ENCODE measurements around the gene TRAF2. TPM values are rescaled to one million over a fixed set of nuclear protein-coding genes. Genes with fewer than 3 reads are reported as not detected.

Gene TRAF2
- total RNA-seq, 1 donor from 2014 or later = 85.0 TPM

DNA sequence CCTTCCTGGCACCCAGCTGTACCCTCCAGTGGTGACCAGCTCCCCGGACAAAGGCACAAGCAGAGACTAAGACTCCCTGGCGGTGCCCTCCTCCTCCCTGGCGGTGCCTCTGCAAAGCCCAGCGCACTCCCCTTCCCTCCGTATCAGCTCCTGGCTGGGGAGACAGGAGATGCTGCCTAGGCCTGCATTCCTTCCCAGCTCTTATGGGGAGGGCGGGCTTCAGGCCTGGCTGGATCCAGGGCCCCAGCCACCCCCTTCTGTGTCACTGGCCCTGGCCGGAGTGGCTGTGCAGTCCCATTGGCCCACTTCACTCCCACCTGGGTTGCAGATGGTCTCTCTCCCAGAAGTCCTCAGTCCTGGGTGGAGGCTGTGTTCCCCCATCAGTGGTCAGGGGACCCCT is 72.2 kb downstream of the TRAF2 start:
- intact Hi-C loops (cut with micrococcal nuclease) = no loop called here

DNA sequence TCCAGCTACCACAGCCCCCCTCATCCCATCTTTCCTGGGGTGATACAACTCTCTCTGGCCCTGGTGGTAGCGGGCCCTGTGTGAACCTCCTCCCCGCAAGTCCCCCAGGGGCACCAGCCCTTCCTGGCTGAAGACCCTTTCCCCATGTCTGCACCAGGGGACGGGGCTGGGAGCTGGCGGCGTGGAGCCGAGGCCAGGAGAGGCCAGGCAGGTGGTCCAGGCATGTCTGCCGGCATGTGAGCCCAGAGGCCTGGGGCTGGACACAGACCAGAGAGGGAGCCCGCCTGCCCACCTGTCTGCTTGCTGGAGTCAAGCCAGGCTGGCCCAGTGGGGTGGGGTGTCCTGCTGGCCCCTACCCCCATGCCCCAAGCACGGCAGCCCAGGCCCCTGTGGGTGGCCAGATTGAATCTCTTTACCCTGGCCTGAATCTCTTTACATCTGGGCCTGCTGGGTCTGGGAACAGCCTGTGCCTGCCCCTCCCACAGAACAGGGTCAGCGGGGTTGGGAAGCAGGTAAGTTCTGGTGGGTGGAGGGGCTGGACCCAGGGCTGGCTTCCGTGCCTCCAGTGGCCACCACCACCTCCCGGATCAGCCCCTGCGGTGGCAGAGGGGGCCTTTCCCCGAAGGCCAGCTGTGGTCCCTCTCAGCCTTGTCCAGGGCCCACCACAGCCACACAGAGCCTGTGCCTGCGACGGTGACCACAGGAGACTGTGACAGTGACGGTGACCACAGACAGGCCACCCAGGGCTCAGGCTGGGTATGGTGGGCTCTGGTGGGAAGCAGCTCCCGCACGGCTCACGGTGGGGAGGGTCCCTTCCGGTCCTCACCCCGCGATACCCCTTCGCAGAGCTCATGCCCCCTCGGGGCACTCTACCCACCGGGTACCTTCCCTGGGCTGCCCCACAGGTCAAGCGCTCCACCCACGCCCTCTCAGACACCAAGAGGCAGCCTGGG is 72.9 kb downstream of the TRAF2 start:
- intact Hi-C loops (cut with micrococcal nuclease) = no loop called here

DNA sequence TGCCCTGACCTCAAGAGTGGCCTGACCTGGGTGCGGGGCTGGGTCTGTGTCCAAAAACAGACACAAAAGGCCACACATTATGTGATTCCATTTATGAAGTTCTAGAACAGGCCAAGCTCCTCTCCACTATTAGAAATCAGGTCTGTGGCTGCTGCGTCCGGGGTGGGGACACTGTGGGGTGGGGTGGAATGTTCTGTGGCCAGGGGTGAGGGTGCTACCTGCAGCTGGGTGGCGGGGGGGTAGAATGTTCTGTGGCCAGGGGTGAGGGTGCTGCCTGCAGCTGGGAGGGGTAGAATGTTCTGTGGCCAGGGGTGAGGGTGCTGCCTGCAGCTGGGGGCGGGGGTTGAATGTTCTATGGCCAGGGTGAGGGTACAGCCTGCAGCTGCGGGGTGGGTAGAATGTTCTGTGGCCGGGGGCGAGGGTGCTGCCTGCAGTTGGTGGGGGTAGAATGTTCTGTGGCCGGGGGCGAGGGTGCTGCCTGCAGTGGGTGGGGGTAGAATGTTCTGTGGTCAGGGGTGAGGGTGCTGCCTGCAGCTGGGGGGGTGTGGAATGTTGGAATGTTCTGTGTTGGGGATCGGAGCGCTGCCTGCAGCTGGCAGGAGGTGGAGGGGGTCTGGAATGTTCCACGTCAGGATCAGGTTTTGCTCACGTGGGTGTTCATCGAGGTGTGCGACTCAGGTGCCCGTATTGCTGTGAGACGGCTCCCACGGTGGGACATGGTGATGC is 74.1 kb downstream of the TRAF2 start:
- intact Hi-C loops (cut with micrococcal nuclease) = no loop called here

DNA sequence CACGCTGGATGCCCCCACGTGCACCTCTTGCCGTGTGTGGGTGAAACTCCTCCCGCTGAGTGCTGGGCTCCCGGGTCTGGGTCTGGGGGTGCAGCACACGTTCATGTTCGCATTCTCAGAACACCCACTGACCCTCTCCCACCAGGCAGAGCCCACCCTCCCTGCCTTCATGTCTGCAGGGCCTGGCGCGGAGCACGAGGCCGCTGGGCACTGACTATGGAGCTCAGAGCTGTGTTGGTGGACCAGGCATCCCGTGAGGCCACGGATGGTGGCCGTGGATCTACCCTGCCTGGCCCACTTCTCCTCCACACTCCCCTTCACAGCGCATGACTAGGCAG is 74.6 kb downstream of the TRAF2 start:
- intact Hi-C loops (cut with micrococcal nuclease) = no loop called here

DNA sequence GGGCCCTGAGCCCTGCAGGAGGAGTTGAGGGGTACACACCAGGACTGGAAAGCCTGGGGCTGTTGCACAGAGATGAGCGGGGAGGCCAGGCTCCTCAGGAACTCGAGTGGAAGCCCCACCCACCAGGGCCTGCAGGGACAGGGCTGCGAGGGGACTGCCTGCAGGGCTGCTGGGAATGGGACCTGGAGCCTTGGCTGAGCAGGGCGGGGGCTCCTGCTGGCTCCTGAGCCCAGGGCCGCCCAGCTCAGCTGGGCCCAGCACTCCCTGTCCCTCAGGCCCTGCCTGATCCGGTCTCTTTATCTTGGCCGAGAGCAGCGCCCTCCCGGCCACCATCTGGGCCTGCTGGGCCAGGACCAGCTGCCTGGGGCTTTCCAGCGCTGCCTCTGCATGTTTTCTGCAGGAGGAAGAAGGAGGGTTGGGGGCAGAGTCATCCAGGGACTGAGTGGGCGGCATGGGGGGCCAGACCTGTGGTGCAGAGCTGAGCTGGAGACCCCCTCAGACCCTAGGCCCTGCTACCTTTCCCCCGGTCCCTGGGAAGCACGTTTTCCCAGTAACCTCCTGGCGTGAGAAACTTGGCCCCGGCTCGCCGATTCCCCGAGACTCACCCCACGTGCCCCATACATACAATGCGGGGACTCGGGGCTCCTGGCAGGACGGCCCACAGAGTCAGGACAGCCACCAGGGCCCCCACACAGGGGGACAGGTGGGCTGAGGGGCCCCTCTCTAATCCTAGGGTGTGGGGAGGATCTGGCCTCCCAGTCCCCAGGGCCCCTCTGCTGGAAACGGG is 75.2 kb downstream of the TRAF2 start:
- intact Hi-C loops (cut with micrococcal nuclease) = no loop called here

DNA sequence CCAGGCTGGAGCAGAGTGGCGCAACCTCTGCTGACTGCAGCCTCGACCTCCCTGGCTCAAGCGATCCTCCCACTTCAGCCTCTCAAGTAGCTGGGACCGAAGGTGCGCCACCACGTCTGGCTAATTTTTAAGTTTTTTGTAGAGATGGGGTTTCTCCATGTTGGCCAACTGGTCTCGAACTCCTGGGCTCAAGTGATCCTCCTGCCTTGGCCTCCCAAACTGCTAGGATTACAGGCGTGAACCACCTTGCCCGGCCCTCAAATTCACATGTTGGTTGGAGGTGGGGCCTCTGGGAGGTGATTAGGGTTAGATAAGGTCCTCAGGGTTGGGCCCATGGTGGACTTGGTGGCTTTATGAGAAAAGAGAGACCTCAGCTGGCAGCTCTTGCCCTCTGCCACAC is 75.8 kb downstream of the TRAF2 start:
- intact Hi-C loops (cut with micrococcal nuclease) = no loop called here

DNA sequence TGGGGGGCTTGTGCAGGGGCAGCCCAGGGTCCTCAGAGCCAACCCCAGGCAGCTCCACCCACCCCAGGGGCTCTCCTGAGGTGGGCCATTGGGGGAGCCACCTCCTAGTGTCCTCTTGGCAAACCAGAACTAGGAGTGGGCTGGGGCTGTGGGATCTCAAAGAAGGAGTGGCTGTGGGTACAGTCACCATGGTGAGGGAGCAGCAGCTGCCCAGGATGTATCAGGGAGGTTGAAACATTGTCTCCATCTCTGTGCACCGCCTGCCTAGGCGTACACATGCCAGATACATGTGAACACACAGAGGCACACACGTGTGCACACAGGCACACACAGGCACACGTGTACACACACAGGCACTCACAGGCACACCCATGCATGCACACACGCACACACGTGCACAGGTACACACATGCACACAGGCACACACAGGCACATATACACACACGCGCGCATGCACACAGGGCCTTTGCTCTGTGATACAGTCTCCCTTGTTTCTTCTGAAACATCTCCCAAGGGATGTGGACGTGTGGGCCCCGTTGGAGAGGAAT is 76.5 kb downstream of the TRAF2 start:
- intact Hi-C loops (cut with micrococcal nuclease) = no loop called here

DNA sequence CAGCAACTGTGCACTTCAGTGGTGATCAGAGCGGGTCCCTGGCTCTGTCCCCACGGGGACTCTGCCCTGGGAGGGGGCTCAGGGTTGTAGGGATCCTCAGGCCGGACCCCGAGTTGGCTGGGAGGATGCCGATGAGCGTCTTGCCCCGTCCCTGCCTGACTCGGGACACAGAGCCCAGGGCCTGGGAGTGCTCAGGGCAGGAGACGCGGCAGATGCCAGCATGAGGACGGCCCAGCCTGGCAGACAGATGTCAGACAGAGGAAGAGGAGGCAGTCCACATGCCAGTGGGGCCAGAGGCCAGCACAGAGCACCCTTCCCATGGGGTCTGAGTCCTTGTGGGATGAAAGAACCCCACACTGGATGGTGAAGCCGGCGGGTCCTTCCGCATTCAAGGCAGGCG is 77.0 kb downstream of the TRAF2 start:
- intact Hi-C loops (cut with micrococcal nuclease) = no loop called here

DNA sequence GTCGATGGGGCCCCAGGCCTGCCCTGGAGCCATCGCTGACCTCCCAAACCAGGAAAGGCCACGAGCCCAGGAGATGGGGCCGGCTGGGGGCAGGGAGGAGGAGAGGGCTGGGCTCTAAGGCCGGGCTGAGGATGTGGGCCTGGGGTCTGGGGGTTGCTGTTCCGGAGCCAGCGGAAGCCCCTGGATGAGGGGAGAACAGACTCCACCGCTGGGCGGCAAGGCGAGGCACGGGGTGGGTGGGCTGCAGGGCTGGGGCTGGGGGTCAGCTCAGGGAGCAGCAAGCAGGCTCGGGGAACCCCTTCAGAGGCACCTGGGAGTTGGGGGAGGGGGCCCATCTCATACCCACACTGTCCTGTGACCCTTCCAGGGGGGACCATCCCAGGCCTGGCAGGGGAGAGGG is 77.4 kb downstream of the TRAF2 start:
- intact Hi-C loops (cut with micrococcal nuclease) = no loop called here

DNA sequence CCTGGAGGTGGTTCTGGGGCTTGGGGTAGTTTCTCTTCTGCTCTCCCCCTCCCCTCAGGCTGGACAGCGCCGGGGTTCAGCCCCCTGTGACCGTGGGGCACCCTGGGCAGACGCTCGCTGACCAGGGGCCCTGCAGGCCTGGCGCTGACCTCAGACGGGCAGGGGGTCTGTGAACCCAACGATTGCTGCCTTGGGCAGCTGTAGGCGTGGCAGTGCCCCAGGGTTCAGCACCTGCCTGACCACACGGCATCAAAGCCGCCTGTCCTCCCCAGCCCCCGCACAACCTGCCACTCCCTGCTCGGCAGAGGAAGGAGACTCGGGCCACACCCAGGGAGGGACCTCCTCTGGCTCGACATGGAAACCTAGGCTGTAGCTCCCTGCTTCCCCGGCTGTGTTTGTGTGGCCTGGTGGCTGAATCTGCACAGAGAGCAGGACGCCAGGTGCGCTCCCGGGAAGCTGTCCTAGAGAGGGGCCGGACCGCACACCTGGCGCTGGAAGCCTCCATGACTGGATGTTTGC is 77.9 kb downstream of the TRAF2 start:
- intact Hi-C loops (cut with micrococcal nuclease) = no loop called here

DNA sequence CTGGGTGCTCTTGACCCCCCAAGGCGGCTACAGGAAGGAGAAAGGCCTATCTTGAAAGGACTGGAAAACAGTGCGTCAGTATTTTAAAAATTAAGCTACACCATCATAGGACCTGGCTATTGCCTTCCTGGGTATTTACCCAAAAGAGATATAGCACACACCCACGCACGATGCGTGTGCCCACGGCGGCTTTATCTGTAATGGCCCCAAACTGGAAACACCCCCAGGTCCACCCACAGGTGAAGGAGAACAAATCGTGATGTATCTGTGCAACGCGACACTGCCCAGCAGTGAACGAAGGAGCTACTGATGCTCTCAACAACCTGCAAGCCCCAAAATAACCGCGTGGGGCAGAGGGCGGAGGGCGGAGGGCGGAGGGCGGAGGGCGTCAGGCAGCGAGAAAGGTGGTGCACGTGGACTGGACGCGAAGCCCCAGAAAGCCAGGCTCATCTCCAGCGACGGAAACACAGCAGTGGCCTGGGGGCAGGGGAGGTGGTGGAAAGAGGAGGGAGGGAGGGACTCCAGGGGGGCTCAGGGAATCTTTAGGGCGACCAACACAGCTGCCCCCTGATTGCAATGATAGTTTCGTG is 78.6 kb downstream of the TRAF2 start:
- intact Hi-C loops (cut with micrococcal nuclease) = no loop called here

DNA sequence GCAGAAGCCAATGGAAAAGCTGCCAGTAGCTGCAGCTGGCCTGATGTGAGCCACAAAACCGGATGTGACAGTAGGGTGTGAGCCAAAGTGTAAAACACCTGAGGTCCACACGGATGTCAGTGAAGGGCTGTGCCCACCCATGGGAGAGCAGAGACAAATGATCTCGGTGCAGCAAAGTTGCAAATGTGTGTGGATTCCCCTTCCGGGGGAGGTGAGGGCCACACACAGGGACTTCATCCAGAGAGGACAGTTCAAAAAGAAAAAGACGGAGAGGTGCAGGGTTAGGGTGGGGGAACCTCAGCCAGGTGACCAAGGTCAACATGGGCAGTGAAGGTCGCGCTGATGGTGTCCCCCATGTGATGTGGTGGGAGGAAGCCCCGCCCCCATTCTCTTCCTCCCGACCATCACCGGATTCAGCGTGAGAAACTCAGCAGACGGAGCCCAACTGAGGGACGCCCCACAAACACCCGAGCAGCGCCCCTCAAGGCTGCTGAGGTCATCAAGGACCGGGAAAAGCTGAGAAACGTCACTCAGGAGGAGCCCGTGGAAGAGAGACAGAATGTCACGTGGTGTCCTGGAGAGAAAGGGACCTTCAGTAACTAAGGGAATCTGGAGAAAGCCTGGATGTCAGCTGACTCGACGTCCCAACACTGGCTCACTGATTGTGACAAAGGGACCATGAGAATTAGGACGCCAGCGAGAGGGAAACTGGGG is 79.6 kb downstream of the TRAF2 start:
- intact Hi-C loops (cut with micrococcal nuclease) = no loop called here

DNA sequence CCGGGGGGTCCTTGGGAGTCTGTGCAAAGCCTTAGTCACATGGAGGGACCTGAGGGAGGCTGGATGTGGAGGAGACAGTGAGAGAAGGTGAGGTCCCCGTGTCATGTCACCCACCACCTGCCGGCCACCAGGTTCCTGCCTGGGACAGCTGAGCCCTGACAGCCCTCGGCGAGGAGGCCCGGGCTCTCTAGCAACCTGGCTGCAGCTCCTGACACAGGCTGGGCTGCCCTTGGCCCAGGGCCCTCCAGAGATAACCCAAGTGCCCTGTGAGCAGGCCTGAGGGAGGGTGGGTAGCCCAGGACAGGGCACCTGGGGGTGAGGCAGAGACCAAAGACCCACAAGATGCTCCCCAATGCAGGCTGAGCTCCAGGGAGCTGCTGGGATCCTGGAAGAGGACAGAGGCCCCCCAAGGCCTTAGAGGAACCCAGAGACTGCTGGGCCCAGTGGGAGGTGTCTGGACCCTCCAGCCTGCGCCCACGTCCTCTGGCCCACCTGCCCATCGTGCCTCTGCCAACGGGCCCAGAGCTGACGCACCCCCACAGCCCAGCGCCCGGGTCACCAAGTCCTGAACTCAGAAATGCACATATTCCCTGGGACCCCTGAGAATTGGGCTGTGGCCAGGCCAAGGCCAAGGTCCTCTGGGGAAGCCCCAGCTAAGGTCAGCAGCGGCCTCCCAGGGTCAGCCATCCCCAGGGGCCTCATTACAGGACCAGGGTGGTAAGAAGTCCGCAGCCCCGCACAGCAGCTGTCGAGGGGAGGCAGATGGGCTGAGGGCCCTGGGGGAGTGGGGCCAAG is 82.2 kb downstream of the TRAF2 start:
- intact Hi-C loops (cut with micrococcal nuclease) = no loop called here

DNA sequence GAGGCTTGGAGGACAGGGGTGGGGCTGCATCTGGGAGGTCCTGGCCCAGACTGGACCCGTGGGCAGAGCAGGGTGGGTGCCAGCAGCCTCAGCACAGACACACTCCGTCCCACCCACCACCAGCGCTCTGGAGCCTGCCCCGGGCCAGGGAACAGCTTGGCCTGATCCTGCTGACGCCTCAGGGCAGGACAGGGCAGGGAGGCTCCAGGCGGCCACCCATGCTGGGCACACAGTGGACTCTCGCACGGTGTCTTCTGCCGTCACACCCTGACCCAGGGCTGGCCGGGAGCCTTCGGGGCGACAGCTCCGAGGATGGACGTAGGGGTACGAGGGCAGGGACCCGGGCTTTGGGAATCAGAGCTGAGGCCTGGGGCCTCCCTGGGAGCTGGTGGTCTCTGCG is 82.8 kb downstream of the TRAF2 start:
- intact Hi-C loops (cut with micrococcal nuclease) = no loop called here

DNA sequence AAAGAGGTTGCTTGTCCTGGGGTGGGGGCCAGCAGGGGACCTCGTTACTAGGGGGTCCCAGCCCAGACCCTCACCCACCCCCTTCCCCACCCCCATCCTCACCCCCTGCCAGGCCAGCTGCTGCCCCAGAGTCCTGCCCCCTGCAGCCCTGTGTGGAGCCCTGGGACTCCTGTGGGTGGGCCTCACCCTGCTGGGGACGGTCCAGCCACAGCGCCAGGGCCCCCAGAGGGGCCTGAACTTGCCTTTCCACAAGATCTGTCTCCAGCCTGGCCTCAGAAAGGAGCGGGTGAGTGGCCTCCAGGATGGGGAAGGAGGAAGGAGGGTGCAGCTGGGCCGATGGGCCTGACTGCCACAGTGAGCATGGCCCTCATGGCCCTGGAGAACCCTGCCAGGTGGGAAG is 83.5 kb downstream of the TRAF2 start:
- intact Hi-C loops (cut with micrococcal nuclease) = no loop called here

DNA sequence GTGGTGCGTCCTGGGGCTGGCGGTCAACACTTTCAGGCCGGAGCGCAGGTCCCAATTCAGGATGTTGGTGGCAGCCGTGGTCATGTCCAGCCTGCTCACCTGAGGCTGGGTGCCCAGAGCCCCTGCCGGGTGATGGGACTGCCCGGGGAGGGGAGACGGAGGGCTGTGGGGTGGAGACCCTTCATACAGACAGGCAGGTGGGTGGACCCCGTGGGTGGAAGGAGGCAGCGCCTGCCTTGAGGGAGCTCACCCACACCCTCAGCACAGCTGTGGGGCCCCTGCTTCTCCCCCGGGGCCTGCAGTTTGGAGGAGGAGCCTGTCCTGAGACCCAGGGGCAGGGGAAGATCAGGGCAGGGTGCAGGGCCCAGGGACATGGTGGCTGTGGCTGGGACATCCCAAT is 84.0 kb downstream of the TRAF2 start:
- intact Hi-C loops (cut with micrococcal nuclease) = no loop called here

DNA sequence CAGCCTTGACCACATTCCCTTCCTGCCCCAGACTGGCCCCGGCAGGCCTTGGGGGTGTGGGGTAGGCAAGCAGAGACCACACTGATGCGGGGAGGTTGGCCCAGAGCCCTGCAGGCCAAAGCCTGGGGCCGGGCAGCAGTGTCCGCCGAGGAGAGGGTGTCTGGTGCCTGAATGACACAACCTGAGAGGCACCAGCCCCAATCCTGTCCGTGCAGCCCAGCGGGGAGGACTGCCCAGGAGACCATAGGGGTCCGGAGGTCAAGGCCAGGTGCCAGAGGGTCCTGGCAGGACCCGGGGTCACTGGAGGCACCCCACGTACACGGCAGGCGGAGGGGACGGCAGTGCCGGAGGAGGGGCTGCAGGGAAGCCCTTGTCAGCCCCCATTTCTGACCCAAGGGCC is 85.4 kb downstream of the TRAF2 start:
- intact Hi-C loops (cut with micrococcal nuclease) = no loop called here

DNA sequence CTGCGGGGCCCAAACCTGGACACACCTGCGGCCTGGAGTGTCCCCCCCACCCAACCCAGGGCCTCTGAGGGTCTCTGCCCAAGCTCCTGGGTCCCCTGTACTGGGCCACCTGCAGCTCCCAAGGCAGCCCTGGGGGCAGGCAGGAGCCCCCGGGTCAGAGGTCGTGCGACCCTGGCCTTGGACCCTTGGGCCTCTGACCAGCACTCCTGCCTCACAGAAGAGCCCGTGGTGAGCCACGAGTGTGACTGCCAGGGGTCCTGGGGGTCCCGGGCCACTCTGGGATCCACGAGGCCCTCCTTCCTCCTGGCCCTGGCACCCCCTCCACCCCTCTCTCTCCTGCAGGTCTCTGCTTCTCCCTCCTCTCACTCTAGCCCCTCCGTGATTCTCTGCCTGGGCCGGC is 86.0 kb downstream of the TRAF2 start:
- intact Hi-C loops (cut with micrococcal nuclease) = no loop called here

DNA sequence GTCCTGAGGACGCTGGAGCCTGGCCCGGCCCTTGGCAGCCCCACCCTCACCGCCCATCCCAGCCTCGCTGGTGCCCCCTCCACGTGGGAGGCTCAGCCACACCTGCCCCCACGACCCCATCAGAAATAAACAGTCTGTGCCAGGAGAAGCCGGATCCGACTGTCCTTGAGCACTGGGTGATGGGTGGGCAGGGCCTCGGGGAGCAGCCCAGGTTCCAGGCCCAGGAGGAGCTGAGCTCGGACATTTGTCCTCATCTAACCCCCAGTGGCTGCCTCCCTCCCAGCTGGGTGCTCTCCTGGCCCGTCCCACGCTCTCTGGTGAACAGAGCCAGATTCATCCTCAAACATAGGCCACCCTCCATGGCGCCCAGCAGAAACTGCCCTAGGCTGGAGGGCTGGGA is 86.4 kb downstream of the TRAF2 start:
- intact Hi-C loops (cut with micrococcal nuclease) = no loop called here

Measured in T-helper 1 cell treated with Interleukin-12 subunit alpha and Interleukin-12 subunit beta and Interleukin-4 antibody, amounts not matched to agents 30 ng/mL and 1 ng/mL, for 36 hours (primary cell).